SU-DHL-6 (cell line): Measurements from ENCODE around the gene DIAPH3.

ENCODE experiments used
- H2AFZ ChIP-seq: fragments of 200-600 bp; sonication (generic); 2 replicates; pipeline ENCODE4 v1.6.1; 2014; ENCODE audit warnings: low read depth, mild to moderate bottlenecking, moderate library complexity, mixed read lengths, antibody characterized with exemption, low read length; ENCODE audit not compliant: severe bottlenecking
- H3F3A ChIP-seq: fragments of 200-600 bp; shearing (Covaris generic); 2 replicates; pipeline ENCODE4 v1.6.0; 2016; ENCODE audit warnings: antibody characterized with exemption, mild to moderate bottlenecking; ENCODE audit not compliant: insufficient read depth
- H3K27ac ChIP-seq: fragments of 200-600 bp; sonication (generic); 2 replicates; pipeline ENCODE4 v1.5.1; 2016; ENCODE audit warnings: low read depth, mild to moderate bottlenecking, low read length, moderate library complexity, mixed read lengths
- H3K27me3 ChIP-seq: fragments of 200-600 bp; sonication (generic), shearing (Covaris generic); 2 replicates; pipeline ENCODE4 v1.6.0; 2014; ENCODE audit warnings: mild to moderate bottlenecking, low read length
- H3K36me3 ChIP-seq: fragments of 200-600 bp; sonication (generic); 2 replicates; pipeline ENCODE4 v1.6.1; 2014; ENCODE audit warnings: mild to moderate bottlenecking, low read length, mixed read lengths
- H3K4me2 ChIP-seq: fragments of 300-600, 200-600 bp; shearing (Covaris generic), sonication (generic); 2 replicates; pipeline ENCODE4 v1.6.0; 2014; ENCODE audit warnings: low read length, low read depth, mild to moderate bottlenecking; ENCODE audit not compliant: poor library complexity, severe bottlenecking
- H3K4me3 ChIP-seq: fragments of 200-600 bp; sonication (generic); 2 replicates; pipeline ENCODE4 v1.5.1; 2014; ENCODE audit warnings: antibody characterized with exemption, low read length, mild to moderate bottlenecking, mixed read lengths; ENCODE audit not compliant: insufficient read depth, poor library complexity, severe bottlenecking
- H3K79me2 ChIP-seq: fragments of 200-600 bp; sonication (generic); 2 replicates; pipeline ENCODE4 v1.6.1; 2014; ENCODE audit warnings: mild to moderate bottlenecking, low read length, moderate library complexity; ENCODE audit not compliant: insufficient read depth
- H3K9ac ChIP-seq: fragments of 200-600 bp; sonication (generic); 2 replicates; pipeline ENCODE4 v1.7.0; 2014; ENCODE audit warnings: mild to moderate bottlenecking, low read length
- H3K9me2 ChIP-seq: fragments of 200-600 bp; sonication (generic); replicated peaks from 2 replicates; pipeline ENCODE4 v1.6.1; 2014; ENCODE audit warnings: low read length; ENCODE audit not compliant: insufficient read depth
- H3K9me3 ChIP-seq: fragments of 200-600 bp; sonication (generic); 2 replicates; pipeline ENCODE4 v1.6.1; 2014; ENCODE audit warnings: low read length, mixed read lengths; ENCODE audit not compliant: insufficient read depth
- H4K20me1 ChIP-seq: fragments of 200-600 bp; sonication (generic); 2 replicates; pipeline ENCODE4 v1.6.1; 2014; ENCODE audit warnings: low read depth, mild to moderate bottlenecking, antibody characterized with exemption, low read length, moderate library complexity, mixed read lengths
- EZH2phosphoT487 ChIP-seq: fragments of 200-600 bp; sonication (generic), shearing (Covaris generic); conservative IDR thresholded peaks from 2 replicates; pipeline ENCODE4 v1.6.1; 2018; ENCODE audit warnings: mild to moderate bottlenecking, antibody characterized with exemption, low read length, moderate library complexity, mixed read lengths
- TF ChIP-seq, protein P1 (sequence below): fragments of 200-600 bp; sonication (generic); IDR thresholded peaks from one replicate; pipeline ENCODE4 v1.5.1; 2017; ENCODE audit warnings: antibody characterized with exemption, mild to moderate bottlenecking, low read length, moderate library complexity; ENCODE audit not compliant: insufficient read depth, poor library complexity, severe bottlenecking

The DIAPH3 gene

GRCh38 chr13:59793107-59793506 lies 370.6 kb downstream of the DIAPH3 start:
- no peaks in the 10 kb centered on the region for H4K20me1 ChIP-seq
- H3K4me3 ChIP-seq: no peak overlapping the region
- H3K36me3 ChIP-seq: no peaks in the 10 kb centered on the region
- no peaks in the 10 kb centered on the region for H3F3A ChIP-seq
- no peak overlapping the region for H2AFZ ChIP-seq
- H3K79me2 ChIP-seq: no peaks in the 10 kb centered on the region
- H3K9me3 ChIP-seq: no peaks in the 10 kb centered on the region
- no peak for TF ChIP-seq EZH2phosphoT487
- TF ChIP-seq, protein P1, sequence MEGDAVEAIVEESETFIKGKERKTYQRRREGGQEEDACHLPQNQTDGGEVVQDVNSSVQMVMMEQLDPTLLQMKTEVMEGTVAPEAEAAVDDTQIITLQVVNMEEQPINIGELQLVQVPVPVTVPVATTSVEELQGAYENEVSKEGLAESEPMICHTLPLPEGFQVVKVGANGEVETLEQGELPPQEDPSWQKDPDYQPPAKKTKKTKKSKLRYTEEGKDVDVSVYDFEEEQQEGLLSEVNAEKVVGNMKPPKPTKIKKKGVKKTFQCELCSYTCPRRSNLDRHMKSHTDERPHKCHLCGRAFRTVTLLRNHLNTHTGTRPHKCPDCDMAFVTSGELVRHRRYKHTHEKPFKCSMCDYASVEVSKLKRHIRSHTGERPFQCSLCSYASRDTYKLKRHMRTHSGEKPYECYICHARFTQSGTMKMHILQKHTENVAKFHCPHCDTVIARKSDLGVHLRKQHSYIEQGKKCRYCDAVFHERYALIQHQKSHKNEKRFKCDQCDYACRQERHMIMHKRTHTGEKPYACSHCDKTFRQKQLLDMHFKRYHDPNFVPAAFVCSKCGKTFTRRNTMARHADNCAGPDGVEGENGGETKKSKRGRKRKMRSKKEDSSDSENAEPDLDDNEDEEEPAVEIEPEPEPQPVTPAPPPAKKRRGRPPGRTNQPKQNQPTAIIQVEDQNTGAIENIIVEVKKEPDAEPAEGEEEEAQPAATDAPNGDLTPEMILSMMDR: no peak
- H3K9ac ChIP-seq: no peak overlapping the region
- H3K9me2 ChIP-seq: no peaks in the 10 kb centered on the region
- no peak overlapping the region for H3K4me2 ChIP-seq
- no peaks in the 10 kb centered on the region for H3K27me3 ChIP-seq
- no peak overlapping the region for H3K27ac ChIP-seq

DNA sequence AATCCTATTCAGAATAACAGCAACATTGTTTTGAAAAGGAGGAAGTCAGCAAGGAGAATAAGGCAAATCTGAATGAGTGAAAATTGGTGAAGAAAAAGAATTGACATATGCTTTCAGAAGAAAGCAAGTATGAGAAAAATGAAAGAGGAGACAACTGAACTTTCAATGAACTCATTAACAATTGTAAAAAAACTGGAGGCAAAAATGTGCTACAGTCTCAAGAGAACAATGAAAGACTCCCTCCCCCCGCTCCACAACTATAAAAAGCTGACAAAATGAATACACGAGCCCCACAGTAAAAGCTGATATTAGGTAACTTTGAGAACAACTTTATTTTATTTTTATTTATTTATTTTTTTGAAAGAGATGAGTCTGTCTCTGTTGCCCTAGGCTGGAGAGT lies 373.1 kb downstream of the DIAPH3 start:
- Histone ChIP-seq H3K4me3 (no peak overlapping the region), H3F3A (no peaks in the 10 kb centered on the region), H3K27me3 (no peaks in the 10 kb centered on the region), H3K9ac (no peak overlapping the region), H3K9me3 (no peaks in the 10 kb centered on the region), H3K4me2 (no peak overlapping the region), H4K20me1 (no peaks in the 10 kb centered on the region), H3K27ac (no peak overlapping the region), H3K9me2 (no peaks in the 10 kb centered on the region), H3K36me3 (no peaks in the 10 kb centered on the region), H2AFZ (no peak overlapping the region), H3K79me2 (no peaks in the 10 kb centered on the region)
- TF ChIP-seq, protein P1: no peak
- TF ChIP-seq EZH2phosphoT487: no peak

- H3K79me2 ChIP-seq: no peaks in the 10 kb centered on the region
- TF ChIP-seq, protein P1: no peak
- no peak for TF ChIP-seq EZH2phosphoT487
- H3K27ac ChIP-seq: no peak overlapping the region
- H3K9me2 ChIP-seq: no peaks in the 10 kb centered on the region
- no peaks in the 10 kb centered on the region for H3F3A ChIP-seq
- H4K20me1 ChIP-seq: no peaks in the 10 kb centered on the region
- H3K9me3 ChIP-seq: no peaks in the 10 kb centered on the region
- H2AFZ ChIP-seq: no peak overlapping the region
- H3K27me3 ChIP-seq: no peaks in the 10 kb centered on the region
- no peaks in the 10 kb centered on the region for H3K36me3 ChIP-seq
- H3K4me2 ChIP-seq: no peak overlapping the region
- H3K4me3 ChIP-seq: no peak overlapping the region
- no peak overlapping the region for H3K9ac ChIP-seq
Measured at GRCh38 chr13:59789558-59789957, 374.2 kb downstream of the DIAPH3 start.

- Histone ChIP-seq H3K9me2 (no peaks in the 10 kb centered on the region), H3K9ac (no peak overlapping the region), H3K4me2 (no peak overlapping the region), H3K4me3 (no peak overlapping the region), H3F3A (no peaks in the 10 kb centered on the region), H3K36me3 (no peaks in the 10 kb centered on the region), H4K20me1 (no peaks in the 10 kb centered on the region), H3K27ac (no peak overlapping the region), H3K79me2 (no peaks in the 10 kb centered on the region), H3K9me3 (no peaks in the 10 kb centered on the region), H3K27me3 (no peaks in the 10 kb centered on the region), H2AFZ (no peak overlapping the region)
- no peak for TF ChIP-seq EZH2phosphoT487
- TF ChIP-seq, protein P1: no peak
Measured at GRCh38 chr13:59787679-59788078, 376.0 kb downstream of the DIAPH3 start.
